CD8-positive, alpha-beta memory T cell (primary cell): ENCODE measurements around the gene SHOC1. TPM values are rescaled to one million over a fixed set of nuclear protein-coding genes. Genes with fewer than 3 reads are reported as not detected.
A peak's percentile ranks its signal among the peaks of the same experiment; 100 is the strongest.

Experiments
- CTCF ChIA-PET: fragments of 350-600 bp; sonication (Branson Sonifier 250); formaldehyde crosslinking; loops from one replicate; lab custom pipeline; 2021; ENCODE audit warnings: antibody characterized with exemption; lab: Charles Lee
- POLR2A ChIA-PET: fragments of 350-600 bp; sonication (Branson Sonifier 250); formaldehyde crosslinking; loops from one replicate; lab custom pipeline; 2021; ENCODE audit warnings: antibody characterized with exemption; lab: Charles Lee
- DNase-seq, 5 donors: peaks; one replicate each; pipeline versions ENCODE4 v3.0.0 to v3.0.0-alpha.2; 2020 to 2022; ENCODE audit warnings: mixed read lengths in 1 of 5
- H3K27ac ChIP-seq: one replicate; pipeline ENCODE4 v1.7.0; 2013; ENCODE audit warnings: low read depth, mild to moderate bottlenecking, low read length, moderate library complexity
- H3K27me3 ChIP-seq: 2 replicates; pipeline ENCODE4 v1.7.0; 2013; ENCODE audit warnings: low read length, mild to moderate bottlenecking; ENCODE audit not compliant: insufficient read depth, poor library complexity, severe bottlenecking
- H3K36me3 ChIP-seq: 2 replicates; pipeline ENCODE4 v1.7.0; 2013; ENCODE audit warnings: mild to moderate bottlenecking, low read length, moderate library complexity; ENCODE audit not compliant: insufficient read depth
- H3K4me1 ChIP-seq: 2 replicates; pipeline ENCODE4 v1.7.0; 2013; ENCODE audit warnings: mild to moderate bottlenecking, low read length, moderate library complexity; ENCODE audit not compliant: insufficient read depth
- H3K4me3 ChIP-seq: 2 replicates; pipeline ENCODE4 v1.7.0; 2013; ENCODE audit warnings: mild to moderate bottlenecking, low read length
- H3K9me3 ChIP-seq: 2 replicates; pipeline ENCODE4 v1.7.0; 2013; ENCODE audit warnings: mild to moderate bottlenecking, low read length
- H3K27ac Mint-ChIP-seq, 8 donors: one replicate each; pipeline ENCODE4 v1.8.0; 2020 to 2021; ENCODE audit warnings: mixed read lengths in 8 of 8, mild to moderate bottlenecking in 6 of 8, inconsistent platforms in 3 of 8, moderate library complexity in 3 of 8
- H3K27me3 Mint-ChIP-seq, 2 donors: one replicate each; pipeline ENCODE4 v1.8.0; 2020 to 2021; ENCODE audit warnings: mixed read lengths in 2 of 2, mild to moderate bottlenecking in 1 of 2, moderate library complexity in 1 of 2
- H3K36me3 Mint-ChIP-seq, 3 donors: one replicate each; pipeline ENCODE4 v1.8.0; 2020 to 2021; ENCODE audit warnings: mixed read lengths in 3 of 3, inconsistent platforms in 1 of 3, mild to moderate bottlenecking in 1 of 3
- H3K4me1 Mint-ChIP-seq, 3 donors: one replicate each; pipeline ENCODE4 v1.8.0; 2020 to 2021; ENCODE audit warnings: mixed read lengths in 3 of 3, inconsistent platforms in 1 of 3, mild to moderate bottlenecking in 1 of 3
- H3K4me3 Mint-ChIP-seq, 7 donors: one replicate each; pipeline ENCODE4 v1.8.0; 2020 to 2021; ENCODE audit warnings: mixed read lengths in 7 of 7, mild to moderate bottlenecking in 6 of 7, moderate library complexity in 4 of 7, inconsistent platforms in 2 of 7
- H3K9me3 Mint-ChIP-seq, 5 donors: one replicate each; pipeline ENCODE4 v1.8.0; 2020 to 2022; ENCODE audit warnings: mixed read lengths in 5 of 5, mild to moderate bottlenecking in 3 of 5, moderate library complexity in 2 of 5, inconsistent platforms in 1 of 5
- polyA plus RNA-seq: library from polyadenylated mRNA; unstranded; fragments of 300-500 nt; fragmentation: Illumina TruSeq; gene quantifications from one replicate; pipeline ENCODE4 v1.2.3, GENCODE V29; 2021
- total RNA-seq, 2 experiments: library from RNA; stranded (reverse); gene quantifications; one replicate each; pipeline ENCODE4 v1.2.3, GENCODE V29; 2021

Gene SHOC1
- total and polyA plus RNA-seq, 3 experiments from 2014 or later, result not detected

- no peak overlapping the region for H3K27ac ChIP-seq
- H3K27me3 ChIP-seq, result no peaks in the 10 kb centered on the region
- H3K4me1 ChIP-seq, result no peaks in the 10 kb centered on the region
- H3K27me3 Mint-ChIP-seq, result no peaks in the 10 kb centered on the region
- H3K9me3 Mint-ChIP-seq, result peaks cover 0 to 10% (median 0%) of the 10 kb centered on the region in 5 donors
- peaks cover 0 to 8% (median 7%) of the 10 kb centered on the region in 3 donors for H3K36me3 Mint-ChIP-seq
- H3K27ac Mint-ChIP-seq, result no peak overlapping the region
- no peak overlapping the region for H3K4me3 Mint-ChIP-seq
- ChIA-PET CTCF (no interaction called here), POLR2A (no interaction called here)
- no peaks in the 10 kb centered on the region for H3K4me1 Mint-ChIP-seq
- H3K9me3 ChIP-seq, result no peaks in the 10 kb centered on the region
- DNase-seq, result no peak
- no peaks in the 10 kb centered on the region for H3K36me3 ChIP-seq
- H3K4me3 ChIP-seq, result no peak overlapping the region
Measured at GRCh38 chr9:111783857-111784256, 10.9 kb downstream of the SHOC1 start.

DNA sequence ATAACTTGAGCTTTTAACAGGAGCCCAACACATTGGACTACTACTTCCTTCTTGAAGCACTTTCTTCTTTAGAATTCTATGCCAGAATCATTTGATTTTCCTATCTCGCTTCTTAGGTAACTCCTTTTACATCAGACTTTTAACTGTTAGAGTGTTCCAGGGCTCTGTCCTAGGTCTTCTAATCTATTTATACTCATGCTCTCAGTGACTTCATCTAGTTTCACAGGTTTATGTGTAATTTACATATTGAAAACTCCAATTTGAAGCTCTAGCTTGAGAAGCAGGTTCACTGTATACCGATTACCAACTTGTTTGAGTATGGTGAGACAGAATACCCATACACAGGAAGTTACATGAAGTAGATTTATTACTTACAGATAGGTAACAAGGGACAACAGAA, 11.3 kb downstream of the SHOC1 start:
- ChIA-PET CTCF (no interaction called here), POLR2A (no interaction called here)
- Mint-ChIP-seq H3K4me1 (no peaks in the 10 kb centered on the region), H3K27ac (no peak overlapping the region), H3K36me3 (peaks cover 0 to 8% (median 5%) of the 10 kb centered on the region in 3 donors), H3K4me3 (no peak overlapping the region), H3K27me3 (no peaks in the 10 kb centered on the region), H3K9me3 (peaks cover 0 to 10% (median 0%) of the 10 kb centered on the region in 5 donors)
- H3K4me1 ChIP-seq, result no peaks in the 10 kb centered on the region
- no peak for DNase-seq
- H3K36me3 ChIP-seq, result no peaks in the 10 kb centered on the region
- H3K9me3 ChIP-seq, result no peaks in the 10 kb centered on the region
- H3K27ac ChIP-seq, result no peak overlapping the region
- no peak overlapping the region for H3K4me3 ChIP-seq
- H3K27me3 ChIP-seq, result no peaks in the 10 kb centered on the region

DNA sequence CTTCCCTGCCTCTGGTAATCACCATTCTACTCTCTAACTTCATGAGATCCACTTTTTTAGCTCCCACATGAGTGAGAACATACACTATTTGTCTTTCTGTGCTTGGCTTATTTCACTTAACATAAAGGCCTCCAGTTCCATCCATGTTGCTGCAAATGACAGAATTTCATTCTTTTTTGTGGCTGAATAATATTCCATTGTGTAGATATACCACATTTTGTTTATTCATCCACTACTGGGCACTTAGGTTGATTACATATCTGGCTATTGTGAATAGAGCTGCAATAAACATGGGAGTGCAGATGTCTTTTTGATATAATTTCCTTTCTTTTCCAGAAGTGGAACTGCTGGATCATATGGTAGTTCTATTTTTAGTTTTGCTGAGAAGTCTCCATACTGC, 28.7 kb downstream of the SHOC1 start:
- peaks cover 3 to 14% (median 7%) of the 10 kb centered on the region in 5 donors for H3K9me3 Mint-ChIP-seq
- ChIA-PET POLR2A (no interaction called here), CTCF (interaction anchor here (11.2 kb wide), 1 partner anchor 307 kb away, joined by 104 read pairs; no protein-coding TSS in a partner anchor)
- H3K4me3 Mint-ChIP-seq, result no peak overlapping the region
- H3K4me1 Mint-ChIP-seq, result no peaks in the 10 kb centered on the region
- no peaks in the 10 kb centered on the region for H3K4me1 ChIP-seq
- H3K27me3 Mint-ChIP-seq, result no peaks in the 10 kb centered on the region
- H3K4me3 ChIP-seq, result no peak overlapping the region
- no peak for DNase-seq
- peaks cover 3 to 22% (median 4%) of the 10 kb centered on the region in 3 donors for H3K36me3 Mint-ChIP-seq
- no peaks in the 10 kb centered on the region for H3K9me3 ChIP-seq
- no peak overlapping the region for H3K27ac Mint-ChIP-seq
- H3K27ac ChIP-seq, result no peak overlapping the region
- no peaks in the 10 kb centered on the region for H3K27me3 ChIP-seq
- H3K36me3 ChIP-seq, result no peaks in the 10 kb centered on the region

DNA sequence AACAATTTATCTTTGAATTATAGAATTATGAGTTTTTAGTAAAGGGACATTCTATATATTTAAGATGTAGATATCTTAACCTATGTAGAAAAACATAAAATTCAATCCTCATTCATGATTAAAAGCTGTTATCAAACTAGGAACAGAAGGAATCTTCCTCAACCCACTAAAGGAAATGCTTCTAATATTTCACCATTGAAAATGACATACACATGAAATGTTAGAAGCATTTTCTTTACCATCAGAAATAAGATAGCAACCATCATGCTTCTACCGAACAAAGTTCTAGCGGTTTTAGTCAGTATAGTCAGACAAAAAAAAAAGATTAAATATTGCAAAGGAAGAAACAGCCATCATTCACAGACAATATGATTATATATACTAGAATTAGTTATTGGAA, 32.2 kb downstream of the SHOC1 start:
- Mint-ChIP-seq H3K4me1 (peaks cover 0 to 4% (median 3%) of the 10 kb centered on the region in 3 donors), H3K27ac (no peak overlapping the region), H3K9me3 (peaks cover 3 to 14% (median 7%) of the 10 kb centered on the region in 5 donors), H3K27me3 (no peaks in the 10 kb centered on the region), H3K36me3 (peaks cover 3 to 14% (median 4%) of the 10 kb centered on the region in 3 donors), H3K4me3 (no peak overlapping the region)
- Histone ChIP-seq H3K4me1 (peaks cover 6% of the 10 kb centered on the region), H3K27ac (no peak overlapping the region), H3K4me3 (no peak overlapping the region), H3K36me3 (no peaks in the 10 kb centered on the region), H3K27me3 (no peaks in the 10 kb centered on the region), H3K9me3 (no peaks in the 10 kb centered on the region)
- no peak for DNase-seq
- ChIA-PET CTCF (interaction anchor here (11.2 kb wide), 1 partner anchor 311 kb away, joined by 104 read pairs; no protein-coding TSS in a partner anchor), POLR2A (no interaction called here)

DNA sequence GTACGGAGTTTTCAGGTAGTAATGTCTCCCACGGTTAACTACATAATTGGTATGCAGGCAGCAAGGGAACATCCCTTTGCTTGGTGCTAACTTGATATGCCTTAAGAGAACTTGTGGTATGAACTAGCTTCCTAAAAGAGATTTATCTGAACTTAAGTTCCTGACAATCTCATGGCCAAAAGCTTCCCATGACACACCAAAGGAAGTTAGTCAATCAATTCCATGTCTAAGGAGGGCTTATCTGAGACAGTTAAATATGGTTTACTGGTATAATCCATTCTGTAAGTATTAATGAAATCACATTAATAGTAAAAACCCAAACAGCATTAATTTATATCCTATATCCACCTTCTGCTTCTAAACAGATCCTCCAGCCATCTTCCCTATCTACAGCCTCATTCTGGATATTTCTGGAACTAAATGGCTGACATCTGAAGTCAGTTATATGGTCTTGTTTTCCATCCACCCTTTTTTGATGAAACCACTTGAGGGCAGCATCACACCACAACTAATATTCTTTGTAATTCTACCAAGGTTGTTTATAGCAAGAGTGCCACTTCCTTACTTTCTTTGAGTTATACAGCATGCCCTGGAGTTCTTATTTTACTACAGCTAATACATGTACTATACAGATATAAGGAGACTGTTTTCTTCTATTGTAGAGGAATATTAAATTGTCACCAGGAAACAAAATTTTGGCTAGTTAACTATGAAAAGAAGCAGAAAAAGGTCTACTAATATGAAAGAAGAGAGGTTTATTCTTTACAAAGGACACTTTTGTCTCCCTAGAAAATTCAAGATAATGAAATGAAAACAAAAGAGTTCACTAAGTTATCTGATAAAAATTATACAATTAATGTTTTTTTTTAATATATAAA, 34.7 kb downstream of the SHOC1 start:
- Mint-ChIP-seq H3K4me3 (no peak overlapping the region), H3K36me3 (no peaks in the 10 kb centered on the region), H3K4me1 (peaks cover 0 to 4% (median 3%) of the 10 kb centered on the region in 3 donors), H3K27ac (no peak overlapping the region), H3K27me3 (no peaks in the 10 kb centered on the region), H3K9me3 (no peaks in the 10 kb centered on the region)
- H3K4me3 ChIP-seq, result no peak overlapping the region
- peak; percentile 4 to 59 (median 52) for DNase-seq
- H3K4me1 ChIP-seq, result peaks cover 6% of the 10 kb centered on the region
- CTCF ChIA-PET, result interaction anchor here (1.0 to 11.2 kb wide), 9 partner anchors 9 to 600 kb away, joined by 3 to 104 read pairs (median 4); no protein-coding TSS in a partner anchor
- H3K27me3 ChIP-seq, result no peaks in the 10 kb centered on the region
- H3K9me3 ChIP-seq, result no peaks in the 10 kb centered on the region
- POLR2A ChIA-PET, result no interaction called here
- no peaks in the 10 kb centered on the region for H3K36me3 ChIP-seq
- H3K27ac ChIP-seq, result no peak overlapping the region

DNA sequence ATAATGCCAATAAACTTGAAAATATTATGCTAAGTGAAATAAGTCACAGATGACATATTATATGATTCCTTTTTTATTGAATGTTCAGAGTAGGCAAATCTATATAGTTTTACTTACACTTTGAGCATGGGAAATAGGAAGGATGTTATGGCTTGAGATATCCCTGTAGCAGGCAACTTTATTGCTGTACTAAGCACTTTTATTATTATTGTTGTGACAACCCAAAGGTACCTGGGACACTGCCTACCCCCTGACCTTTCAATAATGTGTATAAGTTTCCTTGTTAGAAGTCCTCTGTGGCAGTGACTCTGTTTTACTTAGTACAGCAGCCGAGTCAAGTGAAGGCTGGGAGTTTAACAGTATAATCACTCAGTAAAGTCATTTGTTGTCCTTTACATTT, 39.9 kb downstream of the SHOC1 start:
- Histone ChIP-seq H3K27ac (no peak overlapping the region), H3K4me1 (peaks cover under 1% of the 10 kb centered on the region), H3K36me3 (no peaks in the 10 kb centered on the region), H3K4me3 (no peak overlapping the region), H3K27me3 (no peaks in the 10 kb centered on the region), H3K9me3 (no peaks in the 10 kb centered on the region)
- no peak overlapping the region for H3K27ac Mint-ChIP-seq
- ChIA-PET POLR2A (no interaction called here), CTCF (interaction anchor here (11.2 kb wide), 1 partner anchor 319 kb away, joined by 104 read pairs; no protein-coding TSS in a partner anchor)
- no peaks in the 10 kb centered on the region for H3K27me3 Mint-ChIP-seq
- H3K36me3 Mint-ChIP-seq, result peaks cover 5 to 40% (median 11%) of the 10 kb centered on the region in 3 donors
- DNase-seq, result no peak
- H3K4me3 Mint-ChIP-seq, result no peak overlapping the region
- peaks cover 8 to 15% (median 13%) of the 10 kb centered on the region in 5 donors for H3K9me3 Mint-ChIP-seq
- no peaks in the 10 kb centered on the region for H3K4me1 Mint-ChIP-seq

DNA sequence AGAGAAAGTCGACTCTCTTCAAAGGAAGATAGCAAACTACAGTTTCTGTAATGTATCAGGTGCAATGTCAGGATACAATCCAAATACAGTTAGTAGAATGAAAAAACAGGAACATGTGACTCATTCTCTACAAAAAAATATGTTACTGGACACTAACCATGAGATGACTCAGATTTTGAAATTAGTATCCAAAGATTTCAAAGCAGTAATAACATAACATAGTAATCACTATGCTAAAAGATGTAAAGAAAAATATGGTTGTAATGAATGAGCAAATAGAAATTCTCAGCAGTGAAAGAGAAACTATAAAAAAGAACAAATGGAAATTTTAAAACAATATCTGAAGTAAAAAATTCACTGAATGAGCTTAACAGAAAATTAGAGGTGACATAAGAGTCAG, 42.3 kb downstream of the SHOC1 start:
- H3K36me3 ChIP-seq, result no peaks in the 10 kb centered on the region
- POLR2A ChIA-PET, result interaction anchor here (0.6 kb wide), 1 partner anchor 287 kb away, joined by 5 read pairs; no protein-coding TSS in a partner anchor
- H3K27ac Mint-ChIP-seq, result no peak overlapping the region

More for the DNA sequence above, 42.3 kb downstream of the SHOC1 start:
- H3K4me1 ChIP-seq, result no peaks in the 10 kb centered on the region
- no peaks in the 10 kb centered on the region for H3K27me3 ChIP-seq
- no peak overlapping the region for H3K4me3 Mint-ChIP-seq
- peaks cover 0 to 1% (median 0%) of the 10 kb centered on the region in 3 donors for H3K4me1 Mint-ChIP-seq
- CTCF ChIA-PET, result no interaction called here
- no peaks in the 10 kb centered on the region for H3K9me3 ChIP-seq
- H3K27me3 Mint-ChIP-seq, result peaks cover 0 to 1% of the 10 kb centered on the region in 2 donors
- peaks cover 8 to 15% (median 13%) of the 10 kb centered on the region in 5 donors for H3K9me3 Mint-ChIP-seq
- no peak overlapping the region for H3K4me3 ChIP-seq
- H3K36me3 Mint-ChIP-seq, result peaks cover 5 to 43% (median 11%) of the 10 kb centered on the region in 3 donors
- H3K27ac ChIP-seq, result no peak overlapping the region
- DNase-seq, result no peak
